GM21423 (cell line): Measurements from ENCODE around the gene SUSD4.
"Not testable (repeated sequence)": the region's sequence is repeated elsewhere in the genome, so short reads cannot be mapped to it uniquely, and the experiment has no call there.

Experiments
- ATAC-seq: cut with Tn5 transposase; IDR thresholded peaks from one replicate; pipeline ENCODE4 v1.9.1; 2021; ENCODE audit warnings: mild to moderate bottlenecking, moderate library complexity; ENCODE audit not compliant: unreplicated experiment

The SUSD4 gene

DNA sequence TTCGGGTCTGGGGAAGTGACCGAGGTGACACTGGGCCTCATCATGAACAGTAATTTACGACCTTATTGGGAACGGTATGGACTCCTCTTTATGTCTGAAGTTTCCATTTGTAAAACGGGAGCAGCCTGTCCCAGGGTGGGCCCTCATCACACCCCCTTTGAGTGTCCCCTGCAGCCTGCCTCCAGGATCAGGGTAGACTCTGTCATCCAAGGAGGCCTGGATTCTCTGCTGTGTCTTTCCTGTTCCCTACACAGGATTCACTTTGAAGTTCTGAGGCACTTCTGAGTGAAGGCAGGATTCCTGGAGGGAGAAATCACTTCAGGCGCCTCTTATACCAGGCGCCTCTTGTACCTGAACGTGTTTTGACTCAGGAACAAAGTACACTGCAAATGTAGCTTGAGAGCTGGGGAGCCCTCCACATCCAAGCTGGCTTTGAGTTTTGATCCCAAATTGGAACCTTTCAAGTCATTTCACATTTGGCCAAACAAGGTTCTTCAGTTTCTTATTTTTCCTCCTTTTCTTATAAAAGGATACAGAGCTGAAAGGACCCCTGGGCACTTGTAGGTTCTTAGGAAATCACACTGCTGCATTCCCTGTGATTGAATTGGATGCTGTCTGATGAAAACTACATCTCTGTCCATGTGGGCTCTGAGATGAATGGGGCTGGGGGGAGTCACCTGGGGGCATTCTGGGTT is 106.0 kb downstream of the SUSD4 start:
- no peak for ATAC-seq

DNA sequence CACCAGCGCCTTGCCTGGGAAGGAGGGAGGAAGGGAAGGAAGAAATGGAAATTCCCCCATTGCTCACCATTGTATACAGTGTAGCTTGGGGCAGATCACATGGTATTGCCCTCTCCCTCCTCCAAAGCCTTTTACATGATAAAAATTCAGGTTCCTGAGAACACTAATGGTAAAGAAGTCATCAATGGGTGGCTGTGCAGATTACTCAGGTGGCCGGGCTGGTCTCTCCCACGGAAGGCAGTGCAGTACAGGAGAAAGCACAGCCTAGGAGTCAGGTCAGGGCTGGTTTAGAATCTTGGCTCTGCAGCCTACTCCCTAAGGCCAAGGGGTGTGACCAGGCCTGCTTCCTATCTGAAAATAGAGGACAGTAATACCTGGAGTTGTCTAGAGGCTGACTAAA is 107.9 kb downstream of the SUSD4 start:
- no peak for ATAC-seq

DNA sequence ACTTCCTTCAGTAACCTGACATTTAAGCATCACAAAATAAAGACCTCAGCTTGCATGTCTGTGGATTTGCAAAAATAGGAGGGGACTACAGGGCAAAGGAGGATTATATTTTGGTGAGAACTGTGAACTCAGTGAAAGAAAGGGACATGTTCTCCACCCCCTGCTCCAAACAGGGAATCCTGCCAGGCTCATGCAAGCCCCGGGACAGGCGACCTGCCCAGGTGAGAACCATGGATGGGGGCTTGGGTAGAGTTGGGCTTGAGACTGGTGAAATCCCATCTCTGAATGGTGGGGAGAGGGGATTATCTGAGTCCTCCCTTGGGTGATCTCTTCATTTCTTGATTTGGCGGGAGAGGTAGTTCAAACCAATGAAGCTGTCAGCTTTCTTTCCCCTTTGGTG is 110.1 kb downstream of the SUSD4 start:
- ATAC-seq: no peak

DNA sequence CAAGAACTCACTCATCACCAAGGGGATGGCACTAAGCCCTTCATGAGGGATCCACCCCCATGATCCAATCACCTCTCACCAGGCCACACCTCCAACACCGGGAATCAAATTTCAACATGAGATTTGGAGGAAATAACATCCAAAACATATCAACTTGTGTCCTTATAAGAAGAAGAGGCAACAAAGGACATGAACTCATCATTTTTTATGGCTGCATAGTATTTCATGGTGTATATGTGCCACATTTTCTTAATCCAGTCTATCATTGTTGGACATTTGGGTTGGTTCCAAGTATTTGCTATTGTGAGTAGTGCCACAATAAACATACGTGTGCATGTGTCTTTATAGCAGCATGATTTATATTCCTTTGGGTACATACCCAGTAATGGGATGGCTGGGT is 112.6 kb downstream of the SUSD4 start:
- ATAC-seq: not testable (repeated sequence)

DNA sequence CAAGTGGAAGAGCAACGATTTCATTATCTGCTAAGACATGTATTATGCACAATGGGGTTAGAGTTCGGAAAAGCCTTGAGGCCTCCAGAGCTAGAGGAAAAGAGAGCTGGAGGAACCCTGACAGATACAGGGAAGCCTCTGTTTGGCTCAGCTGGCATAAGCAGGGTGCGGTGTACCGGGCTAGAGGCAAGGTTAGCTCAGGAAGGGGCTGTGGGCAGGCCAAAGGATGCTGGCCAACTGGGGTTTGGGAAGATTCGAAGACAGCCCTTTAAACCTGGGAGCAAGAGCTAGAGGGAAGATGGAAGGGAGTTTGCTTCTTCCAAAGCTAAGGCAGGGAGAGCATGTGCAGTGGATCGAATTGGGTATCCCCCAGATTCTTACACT is 113.4 kb downstream of the SUSD4 start:
- no peak for ATAC-seq

DNA sequence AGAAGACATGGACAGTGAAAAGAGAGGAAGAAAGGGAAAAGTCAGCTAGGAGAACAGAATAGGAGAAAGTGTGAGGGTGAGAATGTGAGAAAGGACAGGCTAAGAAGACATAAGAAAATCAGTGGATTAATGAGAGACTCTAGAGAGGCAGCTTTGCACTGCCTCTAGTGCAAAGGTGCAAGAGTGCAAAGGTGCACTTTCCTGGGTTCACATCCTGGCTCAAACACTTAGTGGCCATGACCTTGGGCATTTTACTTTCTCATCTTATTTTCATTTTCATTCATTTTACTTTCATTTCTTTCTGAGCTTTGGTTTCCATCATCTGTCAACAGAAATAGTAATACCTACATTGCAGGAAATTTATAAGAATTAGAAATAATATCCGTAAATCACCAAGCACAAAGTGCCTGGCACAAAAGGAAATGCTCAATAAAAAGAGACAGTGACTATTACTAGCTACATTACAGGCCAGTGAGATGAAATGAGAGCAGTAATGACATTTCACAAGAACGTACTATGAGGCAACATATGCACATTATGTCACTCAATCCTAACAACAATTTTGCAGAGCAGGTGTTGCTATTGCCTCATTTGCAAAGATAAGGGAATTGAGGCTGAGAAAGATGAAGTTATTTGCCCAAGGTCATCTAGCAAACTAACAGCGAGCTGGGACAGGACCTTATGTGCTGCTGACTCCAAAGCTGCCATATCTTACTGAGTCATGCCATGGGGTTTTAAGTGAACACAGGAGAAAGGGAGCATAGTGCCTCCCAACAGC is 113.9 kb downstream of the SUSD4 start:
- ATAC-seq: no peak

DNA sequence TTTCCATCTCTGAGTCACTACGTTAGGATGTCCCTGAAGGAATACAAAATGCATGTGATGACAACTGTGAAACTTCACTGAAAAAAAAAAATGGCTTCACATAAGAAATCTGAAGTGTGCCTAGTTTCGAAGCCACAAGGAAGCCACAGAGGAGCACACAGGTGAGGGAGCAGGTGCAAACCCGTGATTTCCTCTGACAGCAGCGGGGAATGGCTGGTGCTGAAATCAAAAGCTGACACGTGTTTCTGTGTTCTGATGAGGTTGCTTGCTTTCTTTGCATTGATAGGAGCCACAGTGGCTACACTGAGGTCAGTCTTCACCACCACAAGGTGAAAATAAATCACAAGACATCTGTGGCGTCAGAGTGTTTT is 115.2 kb downstream of the SUSD4 start:
- no peak for ATAC-seq

DNA sequence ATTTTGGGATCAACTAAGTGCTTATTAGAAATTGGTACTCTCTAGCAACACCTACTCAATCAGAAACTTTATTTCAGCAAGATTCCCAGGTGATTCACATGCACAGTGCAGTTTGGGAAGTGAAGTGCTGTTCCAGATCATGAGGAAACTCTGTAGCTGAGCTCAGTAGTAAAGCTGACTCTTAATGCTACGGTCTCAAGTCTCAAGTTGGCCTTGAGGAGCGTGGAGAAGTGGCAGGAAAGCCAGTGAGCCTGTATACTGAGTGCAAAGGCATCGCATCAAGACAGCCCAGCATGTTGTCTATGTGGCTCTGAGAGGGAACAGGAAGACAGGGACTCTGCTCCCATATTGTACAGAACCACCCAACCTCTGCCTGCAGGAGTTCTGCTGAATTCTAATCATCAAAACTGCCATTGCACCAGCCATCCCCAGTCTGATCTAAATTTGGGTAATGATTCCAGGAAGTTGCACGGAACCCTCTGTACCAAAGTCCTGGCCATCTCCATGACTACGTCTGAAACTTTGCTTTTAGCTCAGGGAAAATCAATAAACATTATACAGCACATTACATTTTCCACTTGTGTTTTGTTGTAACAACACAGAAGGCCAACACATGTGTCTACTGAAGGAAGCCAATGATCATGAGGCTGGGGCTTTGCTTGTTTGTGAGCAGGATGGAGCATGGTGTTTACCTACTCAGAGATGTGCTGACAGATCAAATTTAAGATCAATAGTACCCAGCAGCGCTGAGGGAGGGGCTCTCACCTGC is 115.8 kb downstream of the SUSD4 start:
- ATAC-seq: no peak

DNA sequence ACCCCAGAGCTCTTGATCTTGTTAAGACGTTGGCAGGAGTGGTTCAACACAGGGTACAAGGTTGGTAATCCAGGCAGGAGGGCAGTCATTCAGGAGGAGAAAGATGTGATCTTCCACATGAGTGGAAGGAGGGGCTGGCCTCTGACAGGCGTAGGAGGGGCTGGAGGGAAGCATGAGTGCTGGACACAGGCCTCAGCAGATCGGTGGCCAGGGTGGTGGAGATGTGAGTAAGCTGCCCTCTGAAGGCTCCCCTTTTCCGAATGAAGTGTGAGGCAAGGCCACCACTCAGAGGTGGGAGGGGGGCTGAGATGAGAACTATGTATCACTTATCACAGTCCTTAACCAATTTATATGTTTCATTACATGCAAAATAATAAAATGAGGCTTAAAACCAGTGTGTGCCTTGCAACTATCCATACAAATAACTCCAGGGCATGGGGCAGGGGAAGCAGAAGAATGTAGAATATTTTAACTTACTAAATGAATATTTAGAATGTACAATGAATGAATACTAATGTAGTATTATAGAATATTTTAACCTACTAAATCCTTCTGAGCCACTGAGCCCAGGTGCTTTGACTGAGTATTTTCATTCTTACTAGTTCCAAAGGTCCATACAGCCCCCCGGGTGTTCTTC is 117.4 kb downstream of the SUSD4 start:
- ATAC-seq: no peak

DNA sequence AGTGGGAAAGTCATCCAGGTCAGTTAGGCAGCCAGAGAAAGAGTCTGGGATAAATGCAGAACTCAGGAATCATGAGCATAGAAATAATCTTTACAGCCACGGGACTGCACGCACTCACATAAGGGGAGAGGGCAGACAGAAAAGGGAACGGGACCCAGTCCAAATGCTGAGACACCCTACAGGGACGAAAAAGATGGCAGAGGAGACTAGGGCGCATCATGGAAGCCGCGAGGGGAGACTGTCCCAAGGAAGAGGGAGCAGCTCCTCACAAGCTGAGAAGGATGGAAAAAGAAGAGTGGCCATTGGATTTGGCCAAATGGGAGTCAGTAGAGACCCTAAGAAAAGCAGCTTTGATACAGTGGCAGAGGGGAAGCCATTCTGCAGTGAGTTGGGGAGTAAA is 118.0 kb downstream of the SUSD4 start:
- ATAC-seq: no peak

DNA sequence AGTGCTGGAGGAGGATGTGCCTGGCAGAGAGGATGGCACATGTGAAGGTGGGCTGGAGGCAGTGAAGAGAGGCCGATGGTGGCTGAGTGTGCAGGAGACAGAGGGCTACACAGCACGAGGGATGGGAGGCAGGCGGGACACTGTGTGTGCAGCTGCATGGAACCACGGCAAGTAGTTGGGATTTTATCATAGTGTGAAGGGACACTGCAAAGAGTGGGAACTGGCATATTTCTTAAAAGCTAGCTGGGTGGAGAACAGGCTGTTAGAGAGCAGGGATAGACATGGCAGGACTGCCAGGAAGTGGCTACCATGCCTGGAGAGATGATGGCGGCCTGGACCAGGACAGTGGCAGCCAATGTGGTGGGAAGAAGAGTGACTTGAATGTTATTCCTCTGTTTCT is 118.6 kb downstream of the SUSD4 start:
- ATAC-seq: no peak

DNA sequence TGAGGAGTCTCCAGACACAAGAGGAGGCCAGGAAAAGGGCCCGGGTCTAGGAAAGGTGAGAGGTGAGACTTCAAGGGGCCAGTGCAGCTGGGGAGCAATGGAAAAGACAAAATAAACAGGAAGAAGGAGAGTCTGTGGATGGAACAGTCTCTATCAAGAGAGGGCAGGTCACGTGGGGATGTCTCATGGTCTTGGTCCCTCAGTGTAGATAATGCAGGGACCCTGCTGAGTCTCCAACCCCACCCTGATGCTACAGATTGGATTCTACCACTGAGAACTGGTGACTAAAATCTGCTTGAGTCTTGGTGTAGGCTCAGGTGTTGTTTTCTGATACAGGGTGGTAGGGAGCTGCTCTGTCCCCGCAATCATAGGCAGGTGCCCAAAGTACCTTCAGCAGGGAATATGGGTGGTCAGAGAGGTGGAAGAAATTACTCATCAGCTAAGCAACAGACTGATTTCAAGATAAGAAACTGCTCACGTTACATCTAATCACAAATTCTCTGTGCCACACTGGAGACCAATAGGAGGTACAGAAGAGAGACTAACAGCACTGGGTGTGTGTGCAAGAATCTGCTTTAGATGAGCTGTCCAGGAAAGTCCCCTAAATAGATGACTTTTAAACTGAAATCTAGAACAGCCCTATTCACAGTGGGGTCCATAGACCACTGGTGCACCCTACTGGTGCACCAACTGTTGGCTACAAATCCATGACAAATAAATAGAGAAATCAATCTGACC is 119.4 kb downstream of the SUSD4 start:
- ATAC-seq: no peak

DNA sequence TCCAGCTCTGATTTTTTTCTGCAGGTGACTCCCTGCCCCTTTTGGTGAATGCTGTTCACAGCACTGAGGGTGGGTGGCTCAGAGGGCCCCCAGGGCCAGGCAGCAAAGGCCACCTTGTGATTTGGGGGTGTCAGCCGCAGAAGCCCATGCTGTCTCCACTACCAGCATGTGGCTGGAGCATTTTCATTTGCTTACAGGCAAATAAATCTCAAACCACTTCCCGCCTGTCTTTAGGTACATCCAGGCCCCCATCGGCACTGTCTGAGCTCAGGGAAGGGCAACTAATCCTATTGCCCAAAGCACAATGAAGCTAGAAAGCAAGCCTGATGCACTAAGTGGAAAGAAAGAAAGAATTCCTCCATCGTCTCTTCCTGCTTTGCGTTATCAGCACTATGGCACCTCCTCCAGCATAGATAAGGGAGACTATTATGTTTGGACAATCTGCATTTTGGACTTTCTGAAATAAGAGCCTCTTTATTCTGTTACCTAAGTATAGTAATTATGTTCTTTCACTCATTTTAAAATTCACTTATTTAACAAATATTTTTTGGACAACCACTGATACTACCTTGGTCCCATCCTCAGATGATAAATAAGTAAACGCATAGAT is 120.4 kb downstream of the SUSD4 start:
- ATAC-seq: no peak

DNA sequence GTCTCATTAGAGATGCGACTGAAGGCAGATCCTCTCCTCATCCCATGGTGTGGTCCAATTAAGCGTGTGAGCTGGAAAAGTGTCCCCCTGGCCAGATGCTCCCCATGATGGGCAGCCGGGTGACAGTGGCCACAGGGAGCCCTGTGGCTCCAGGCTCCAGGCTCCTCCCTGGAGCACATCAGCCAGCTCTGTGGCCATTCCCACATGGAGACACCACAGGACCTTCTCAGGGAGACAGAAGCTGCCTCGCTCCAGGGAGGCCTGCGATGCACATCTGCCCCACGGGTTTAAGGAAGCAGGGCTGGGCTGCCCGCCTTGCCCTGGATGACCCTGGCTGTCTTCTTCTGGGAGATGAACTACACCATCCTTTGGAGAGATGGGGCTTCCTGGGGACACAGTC is 121.0 kb downstream of the SUSD4 start:
- ATAC-seq: no peak

DNA sequence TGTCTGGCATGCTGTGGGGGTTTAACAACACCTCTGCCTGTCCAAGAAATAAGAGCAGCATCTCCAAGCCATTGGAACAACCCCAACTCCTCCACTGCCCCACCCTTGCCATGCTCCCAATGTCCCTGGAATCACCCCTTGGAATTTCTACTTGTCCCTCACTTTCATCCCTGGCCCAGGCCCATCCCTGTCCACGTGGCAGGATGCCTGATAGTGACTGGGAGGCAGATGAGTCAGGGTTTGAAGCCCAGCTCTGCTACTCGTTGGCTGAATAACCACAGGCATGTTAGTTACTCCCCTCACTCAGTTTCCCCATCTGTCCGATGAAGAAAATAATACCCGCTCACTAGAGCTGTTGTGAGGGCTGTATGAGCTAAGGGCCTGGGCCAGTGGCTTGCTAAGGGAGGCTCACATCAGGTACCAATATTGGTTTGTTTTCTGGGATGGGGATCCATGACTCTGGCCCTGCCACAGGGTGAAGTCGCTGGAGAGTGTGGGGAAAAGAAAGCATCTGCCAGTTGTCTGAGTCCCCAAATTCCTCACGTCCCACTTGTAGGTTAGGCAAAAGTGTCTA is 121.5 kb downstream of the SUSD4 start:
- no peak for ATAC-seq

DNA sequence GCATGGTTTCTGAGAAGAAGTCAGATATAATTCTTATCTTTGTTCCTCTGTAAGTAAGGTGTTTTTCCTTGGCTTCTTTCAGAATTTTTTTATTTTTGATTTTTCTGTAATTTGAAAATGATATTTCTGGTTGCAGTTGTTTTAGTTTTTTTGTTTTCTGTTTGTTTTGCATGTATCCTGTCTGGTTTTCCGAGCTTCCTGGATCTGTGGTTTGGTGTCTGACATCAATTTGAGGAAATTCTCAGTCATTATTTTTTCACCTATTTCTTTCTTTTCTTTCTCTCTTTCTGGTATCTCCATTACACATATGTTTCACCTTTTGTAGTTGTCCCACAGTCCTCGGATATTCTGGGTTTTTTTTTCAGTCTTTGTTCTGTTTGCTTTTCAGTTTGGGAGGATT is 123.9 kb downstream of the SUSD4 start:
- ATAC-seq: no peak

DNA sequence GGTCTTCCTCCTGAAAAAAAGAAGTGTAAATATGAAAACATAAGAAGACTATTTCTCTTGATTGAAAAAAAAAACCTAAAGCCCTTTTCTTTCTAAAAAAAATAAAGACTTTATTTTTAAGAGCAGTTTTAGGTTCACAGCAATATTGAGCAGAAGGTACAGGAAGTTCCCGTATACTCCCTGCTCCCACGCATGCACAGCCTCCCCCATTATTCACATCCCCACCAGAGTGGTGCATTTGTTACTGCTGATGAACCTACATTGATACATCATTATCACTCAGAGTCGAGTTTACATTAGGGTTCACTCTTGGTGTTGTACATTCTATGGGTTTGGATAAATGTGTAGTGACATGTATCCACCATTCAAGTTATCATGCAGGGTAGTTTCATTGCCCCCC is 128.9 kb downstream of the SUSD4 start:
- no peak for ATAC-seq

DNA sequence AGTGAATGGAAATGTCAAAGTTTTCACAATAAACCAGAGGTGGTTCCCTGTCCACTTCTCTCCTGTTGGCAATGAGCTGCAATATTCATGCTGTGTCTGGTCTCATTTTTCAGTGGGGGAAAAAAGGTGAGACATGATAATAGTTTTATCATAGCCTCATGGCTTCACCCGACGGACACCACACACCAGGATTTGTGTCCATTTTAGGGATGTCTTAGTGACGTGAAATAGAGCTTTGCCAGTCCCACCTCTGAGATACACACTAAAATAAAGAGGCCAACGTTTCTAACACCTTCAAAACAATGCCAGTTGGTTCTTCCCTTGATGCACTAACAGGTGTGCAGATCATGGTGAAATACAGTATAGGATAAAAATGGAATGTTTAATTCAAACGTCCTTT is 129.4 kb downstream of the SUSD4 start:
- ATAC-seq: no peak

DNA sequence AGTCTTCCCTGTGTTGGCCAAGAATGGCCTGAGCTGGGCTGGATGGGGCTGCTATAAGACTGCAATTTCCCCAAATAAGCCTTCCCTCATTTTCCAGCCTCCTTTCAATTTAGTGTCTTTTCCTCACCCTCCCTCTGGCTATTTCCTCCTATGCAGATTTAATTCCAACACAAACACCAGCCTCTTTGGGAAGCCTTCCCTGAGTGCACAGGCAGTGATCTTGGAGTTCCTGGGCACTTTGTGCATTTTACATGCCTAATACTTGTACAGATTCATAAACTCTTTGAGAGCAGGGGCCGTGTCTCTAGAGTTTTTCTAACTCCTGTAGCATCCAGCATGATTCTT is 129.8 kb downstream of the SUSD4 start:
- no peak for ATAC-seq
